B cell (primary cell): Measurements from ENCODE around the gene LIPE. TPM values are rescaled to one million over a fixed set of nuclear protein-coding genes. Genes with fewer than 3 reads are reported as not detected.

ENCODE experiments used
- ATAC-seq: fragments of 200-7000 bp; cut with Tn5 transposase; one replicate; pipeline ENCODE4 v1.10.0; 2021; ENCODE audit warnings: low read depth, mild to moderate bottlenecking, moderate number of reproducible peaks, moderate library complexity
- CTCF ChIA-PET: fragments of 350-600 bp; sonication (Branson Sonifier 250); formaldehyde crosslinking; loops from one replicate; lab custom pipeline; 2021; ENCODE audit warnings: antibody characterized with exemption, inconsistent platforms; lab: Charles Lee
- POLR2A ChIA-PET: fragments of 350-600 bp; sonication (Branson Sonifier 250); formaldehyde crosslinking; loops from one replicate; lab custom pipeline; 2021; ENCODE audit warnings: antibody characterized with exemption; lab: Charles Lee
- DNase-seq: peaks from one replicate; pipeline ENCODE4 v3.0.0; 2013
- H2AFZ ChIP-seq: 2 replicates; pipeline ENCODE4 v1.6.1; 2012; ENCODE audit warnings: mild to moderate bottlenecking, low read depth, low read length; ENCODE audit not compliant: insufficient read depth, poor library complexity, severe bottlenecking
- H3K27ac ChIP-seq, 2 donors: 1 replicate in 1 of 2; 2 replicates in 1 of 2; pipeline ENCODE4 v1.5.1; 2012 to 2013; ENCODE audit warnings: low read length in 2 of 2, mild to moderate bottlenecking in 2 of 2, moderate library complexity in 1 of 2
- H3K27me3 ChIP-seq, 4 experiments: fragments of 200-600 bp in 1 of 4; sonication (generic) in 1 of 4; replicated peaks in 1 of 4; 1 replicate in 2 of 4; 2 replicates in 2 of 4; pipeline versions ENCODE4 v1.6.1 to v1.7.0; 2013 to 2016; ENCODE audit warnings: low read length in 3 of 4, mild to moderate bottlenecking in 2 of 4, mixed read lengths in 1 of 4, moderate library complexity in 1 of 4; ENCODE audit not compliant: insufficient read depth in 4 of 4, control insufficient read depth in 3 of 4; ENCODE audit errors: control extremely low read depth in 1 of 4
- H3K36me3 ChIP-seq, 2 experiments: replicated peaks in 1 of 2; 1 replicate in 1 of 2; 2 replicates in 1 of 2; pipeline versions ENCODE4 v1.6.1 to v1.7.1; 2013; ENCODE audit warnings: low read length in 1 of 2; ENCODE audit not compliant: insufficient read depth in 2 of 2, control insufficient read depth in 1 of 2; ENCODE audit errors: control extremely low read depth in 1 of 2, extremely low read depth in 1 of 2
- H3K4me1 ChIP-seq, 2 donors: fragments of 200-600 bp in 1 of 2; sonication (generic) in 1 of 2; 1 replicate in 1 of 2; 2 replicates in 1 of 2; pipeline versions ENCODE4 v1.5.1 to v1.6.1; 2013 to 2017; ENCODE audit warnings: low read length in 2 of 2; ENCODE audit not compliant: control insufficient read depth in 2 of 2, insufficient read depth in 2 of 2
- H3K4me2 ChIP-seq: replicated peaks from 2 replicates; pipeline ENCODE3; 2012; ENCODE audit warnings: mild to moderate bottlenecking, low read depth, low read length; ENCODE audit not compliant: poor library complexity, severe bottlenecking
- H3K4me3 ChIP-seq, 5 experiments: fragments of 200-600 bp in 1 of 5; sonication (generic) in 1 of 5; 1 replicate in 3 of 5; 2 replicates in 2 of 5; pipeline versions ENCODE4 v1.5.1 to v1.7.0; 2011 to 2016; ENCODE audit warnings: low read length in 4 of 5, mild to moderate bottlenecking in 4 of 5, low read depth in 2 of 5, control low read depth in 1 of 5, moderate library complexity in 1 of 5; ENCODE audit not compliant: insufficient read depth in 1 of 5; ENCODE audit errors: control extremely low read depth in 1 of 5, extremely low read depth in 1 of 5
- H3K79me2 ChIP-seq: fragments of 200-600 bp; sonication (generic); one replicate; pipeline ENCODE4 v1.6.0; 2016; ENCODE audit warnings: low read length; ENCODE audit not compliant: control insufficient read depth, insufficient read depth
- H3K9ac ChIP-seq: fragments of 200-600 bp; sonication (generic); 2 replicates; pipeline ENCODE4 v1.6.1; 2017; ENCODE audit warnings: mild to moderate bottlenecking, low read length, moderate library complexity
- H3K9me3 ChIP-seq, 3 donors: one replicate each; pipeline versions ENCODE4 v1.6.1 to v1.7.1; 2013; ENCODE audit warnings: low read length in 2 of 3; ENCODE audit not compliant: control insufficient read depth in 2 of 3, insufficient read depth in 1 of 3; ENCODE audit errors: control extremely low read depth in 1 of 3
- H4K20me1 ChIP-seq: 2 replicates; pipeline ENCODE4 v1.6.0; 2012; ENCODE audit warnings: mild to moderate bottlenecking, low read length; ENCODE audit not compliant: insufficient read depth, control insufficient read depth, poor library complexity, severe bottlenecking
- H3K27ac Mint-ChIP-seq: one replicate; pipeline ENCODE4 v1.8.0; 2021; ENCODE audit warnings: mixed read lengths
- H3K27me3 Mint-ChIP-seq: one replicate; pipeline ENCODE4 v1.8.0; 2021; ENCODE audit warnings: mixed read lengths
- H3K4me1 Mint-ChIP-seq: one replicate; pipeline ENCODE4 v1.8.0; 2021; ENCODE audit warnings: mixed read lengths
- H3K4me3 Mint-ChIP-seq: one replicate; pipeline ENCODE4 v1.8.0; 2021; ENCODE audit warnings: mixed read lengths
- H3K9me3 Mint-ChIP-seq: one replicate; pipeline ENCODE4 v1.8.0; 2022; ENCODE audit warnings: mixed read lengths; ENCODE audit not compliant: insufficient read depth
- CTCF ChIP-seq: fragments of 200-600 bp; IDR thresholded peaks from one replicate; pipeline ENCODE4 v1.8.0; 2022; ENCODE audit warnings: antibody characterized with exemption, mild to moderate bottlenecking
- EZH2 ChIP-seq: IDR thresholded peaks from 2 replicates; pipeline ENCODE4 v1.6.1; 2012; ENCODE audit warnings: borderline replicate concordance, low read depth, mild to moderate bottlenecking, moderate library complexity, low read length; ENCODE audit not compliant: insufficient read depth, poor library complexity, severe bottlenecking
- WGBS: methylation state at CpG from one replicate; pipeline ENCODE4 v1.1.5; 2013; ENCODE audit warnings: missing lambda C conversion rate; ENCODE audit not compliant: insufficient coverage; 5-methylcytosine and 5-hydroxymethylcytosine counted together
- intact Hi-C: fragments of 100-400 bp; cut with micrococcal nuclease; formaldehyde crosslinking; loops from one replicate; pipeline ENCODE4 v1.10.0; 2022
- polyA plus RNA-seq: library from polyadenylated mRNA; depleted of rRNA; stranded (reverse); fragments of >200 nt; gene quantifications from 2 replicates; pipeline ENCODE4 v1.2.3, GENCODE V29; 2012
- total RNA-seq, 2 donors: library from RNA; stranded (reverse); fragments of 120-200 nt in 1 of 2; gene quantifications; 1 replicate in 1 of 2; 2 replicates in 1 of 2; pipeline versions ENCODE4 v1.2.3 to v1.2.4, GENCODE V29; 2013 to 2022

LIPE gene
- total and polyA plus RNA-seq, 2 donors (not counting 1 experiment from before 2014, with no cell fraction given): 46.9 to 49.4 TPM

- H3K9me3 ChIP-seq: no peaks in the 10 kb centered on the region
- H2AFZ ChIP-seq: no peak overlapping the region
- peaks cover 8% of the 10 kb centered on the region for H3K4me1 Mint-ChIP-seq
- H3K9ac ChIP-seq: no peak overlapping the region
- ChIA-PET CTCF (no interaction called here), POLR2A (no interaction called here)
- no peak overlapping the region for H3K4me3 Mint-ChIP-seq
- intact Hi-C loops: no loop called here
- DNase-seq (no peak), ATAC-seq (no peak)
- H3K4me1 ChIP-seq: peaks cover 0 to 16% of the 10 kb centered on the region in 2 donors
- no peaks in the 10 kb centered on the region for H3K27me3 Mint-ChIP-seq
- H3K27ac Mint-ChIP-seq: no peak overlapping the region
- no peak overlapping the region for H3K4me2 ChIP-seq
- WGBS: 99% methylated on average over 15 of the region's 15 CpGs
- no peak overlapping the region for H3K27ac ChIP-seq
- H3K27me3 ChIP-seq: no peaks in the 10 kb centered on the region
- H3K9me3 Mint-ChIP-seq: no peaks in the 10 kb centered on the region
- TF ChIP-seq CTCF: no peak
- TF ChIP-seq EZH2: no peak
- H3K36me3 ChIP-seq: peaks cover 0 to 11% of the 10 kb centered on the region in 2 experiments
- no peaks in the 10 kb centered on the region for H3K79me2 ChIP-seq
- H4K20me1 ChIP-seq: no peaks in the 10 kb centered on the region
- no peak overlapping the region for H3K4me3 ChIP-seq
These were observed 70.5 kb downstream of the LIPE start for GRCh38 chr19:42356686-42357085.

GRCh38 chr19:42355896-42356295 lies 71.3 kb downstream of the LIPE start:
- Mint-ChIP-seq H3K4me3 (no peak overlapping the region), H3K27me3 (no peaks in the 10 kb centered on the region), H3K27ac (no peak overlapping the region), H3K9me3 (no peaks in the 10 kb centered on the region), H3K4me1 (peaks cover 3% of the 10 kb centered on the region)
- Histone ChIP-seq H4K20me1 (no peaks in the 10 kb centered on the region), H3K36me3 (peaks cover 0 to 11% of the 10 kb centered on the region in 2 experiments), H3K27ac (no peak overlapping the region), H2AFZ (no peak overlapping the region), H3K9ac (no peak overlapping the region), H3K27me3 (no peaks in the 10 kb centered on the region), H3K4me2 (no peak overlapping the region), H3K4me3 (no peak overlapping the region), H3K9me3 (no peaks in the 10 kb centered on the region), H3K79me2 (no peaks in the 10 kb centered on the region), H3K4me1 (peaks cover 0 to 16% of the 10 kb centered on the region in 2 donors)
- ATAC-seq (no peak), DNase-seq (no peak)
- intact Hi-C loops: no loop called here
- ChIA-PET CTCF (interaction anchor here (0.9 to 2.2 kb wide), 2 partner anchors 45 to 82 kb away, joined by 3 to 8 read pairs; no protein-coding TSS in a partner anchor), POLR2A (no interaction called here)
- WGBS: 93% methylated on average over 8 of the region's 12 CpGs
- no peak for TF ChIP-seq EZH2
- no peak for TF ChIP-seq CTCF
